ENCODE data around the gene NKAP.
"Not testable (repeated sequence)": the region's sequence is repeated elsewhere in the genome, so short reads cannot be mapped to it uniquely, and the experiment has no call there.

The NKAP gene

GRCh38 chrX:119919835-119920585 lies 23.5 kb downstream of the NKAP start:
- FAIRE-seq (no peak), DNase-seq (ENCODE audit: insufficient read length) (no peak)
- TF ChIP-seq TAF1 (IDR thresholded peaks at IDR 0.05; ENCODE audit: borderline replicate concordance, low read depth, low read length) (no peak), POLR2AphosphoS5 (IDR thresholded peaks at IDR 0.05; ENCODE audit: low read depth, low read length) (no peak)

GRCh38 chrX:119917877-119918276 lies 25.7 kb downstream of the NKAP start:
- FAIRE-seq: no peak
- no peak for DNase-seq (ENCODE audit: insufficient read length)
- TF ChIP-seq POLR2A (IDR thresholded peaks at IDR 0.05; ENCODE audit: low read depth, low read length) (no peak), TAF1 (IDR thresholded peaks at IDR 0.05; ENCODE audit: borderline replicate concordance, low read depth, low read length) (no peak), POLR2AphosphoS5 (IDR thresholded peaks at IDR 0.05; ENCODE audit: low read depth, low read length) (no peak)

GRCh38 chrX:119916310-119916709 lies 27.2 kb downstream of the NKAP start:
- FAIRE-seq: no peak
- TF ChIP-seq TAF1 (IDR thresholded peaks at IDR 0.05; ENCODE audit: borderline replicate concordance, low read depth, low read length): no peak
- no peak for TF ChIP-seq POLR2A (IDR thresholded peaks at IDR 0.05; ENCODE audit: low read depth, low read length)
- TF ChIP-seq POLR2AphosphoS5 (IDR thresholded peaks at IDR 0.05; ENCODE audit: low read depth, low read length): no peak
- DNase-seq (ENCODE audit: insufficient read length): no peak

GRCh38 chrX:119900976-119901375 lies 42.6 kb downstream of the NKAP start:
- DNase-seq (ENCODE audit: insufficient read length) (no peak), FAIRE-seq (no peak)
- no peak for TF ChIP-seq POLR2A (IDR thresholded peaks at IDR 0.05; ENCODE audit: low read depth, low read length)
- no peak for TF ChIP-seq TAF1 (IDR thresholded peaks at IDR 0.05; ENCODE audit: borderline replicate concordance, low read depth, low read length)
- no peak for TF ChIP-seq POLR2AphosphoS5 (IDR thresholded peaks at IDR 0.05; ENCODE audit: low read depth, low read length)

GRCh38 chrX:119899125-119899524 lies 44.4 kb downstream of the NKAP start:
- TF ChIP-seq TAF1 (IDR thresholded peaks at IDR 0.05; ENCODE audit: borderline replicate concordance, low read depth, low read length) (no peak), POLR2AphosphoS5 (IDR thresholded peaks at IDR 0.05; ENCODE audit: low read depth, low read length) (no peak), POLR2A (IDR thresholded peaks at IDR 0.05; ENCODE audit: low read depth, low read length) (no peak)
- FAIRE-seq (no peak), DNase-seq (ENCODE audit: insufficient read length) (no peak)

- TF ChIP-seq POLR2AphosphoS5 (IDR thresholded peaks at IDR 0.05; ENCODE audit: low read depth, low read length): no peak
- TF ChIP-seq POLR2A (IDR thresholded peaks at IDR 0.05; ENCODE audit: low read depth, low read length): no peak
- TF ChIP-seq TAF1 (IDR thresholded peaks at IDR 0.05; ENCODE audit: borderline replicate concordance, low read depth, low read length): no peak
- no peak for DNase-seq (ENCODE audit: insufficient read length)
- FAIRE-seq: no peak
These were observed 47.7 kb downstream of the NKAP start, which contains the start of gene AKAP14 for GRCh38 chrX:119895843-119896326. AKAP14 (plus strand) TSS chrX:119895893; CDS start chrX:119903224, 7,331 bp downstream.

- FAIRE-seq; DNase-seq (ENCODE audit: insufficient read length): not testable (repeated sequence)
These were observed 51.4 kb downstream of the NKAP start for GRCh38 chrX:119891961-119892692.

- not testable (repeated sequence) for FAIRE-seq; DNase-seq (ENCODE audit: insufficient read length)
These were observed 52.9 kb downstream of the NKAP start for GRCh38 chrX:119890626-119891025.

- DNase-seq (ENCODE audit: insufficient read length): peak; percentile 36
- TF ChIP-seq POLR2AphosphoS5 (IDR thresholded peaks at IDR 0.05; ENCODE audit: low read depth, low read length): no peak
- no peak for TF ChIP-seq TAF1 (IDR thresholded peaks at IDR 0.05; ENCODE audit: borderline replicate concordance, low read depth, low read length)
- no peak for TF ChIP-seq POLR2A (IDR thresholded peaks at IDR 0.05; ENCODE audit: low read depth, low read length)
- FAIRE-seq: no peak
These were observed 55.7 kb downstream of the NKAP start for GRCh38 chrX:119887721-119888425.

GRCh38 chrX:119885554-119886428 lies 57.8 kb downstream of the NKAP start:
- no peak for FAIRE-seq
- DNase-seq (ENCODE audit: insufficient read length): no peak
- TF ChIP-seq TAF1 (IDR thresholded peaks at IDR 0.05; ENCODE audit: borderline replicate concordance, low read depth, low read length) (no peak), POLR2AphosphoS5 (IDR thresholded peaks at IDR 0.05; ENCODE audit: low read depth, low read length) (no peak), POLR2A (IDR thresholded peaks at IDR 0.05; ENCODE audit: low read depth, low read length) (no peak)
